Thoracic aorta (tissue), 2 donors: ENCODE measurements around the gene RARG. TPM values are rescaled to one million over a fixed set of nuclear protein-coding genes. Genes with fewer than 3 reads are reported as not detected.
A peak's percentile ranks its signal among the peaks of the same experiment; 100 is the strongest.

Experiments
- ATAC-seq: fragments of 150-250 bp; one replicate; pipeline ENCODE4 v1.8.0; 2017; ENCODE audit warnings: low read depth; ENCODE audit not compliant: insufficient number of reproducible peaks, low FRiP score
- DNase-seq: peaks from one replicate; pipeline ENCODE4 v3.0.0-alpha.2; 2020; ENCODE audit warnings: low spot score
- H3K27ac ChIP-seq, 2 donors: fragments of 200-600 bp; sonication (generic); 1 replicate in 1 of 2; 2 replicates in 1 of 2; pipeline ENCODE4 v1.5.1; 2016; ENCODE audit warnings: mild to moderate bottlenecking in 2 of 2, moderate library complexity in 2 of 2
- H3K27me3 ChIP-seq: fragments of 200-600 bp; sonication (generic); replicated peaks from 2 replicates; pipeline ENCODE4 v1.6.0; 2016; ENCODE audit warnings: mild to moderate bottlenecking; ENCODE audit not compliant: insufficient read depth
- H3K36me3 ChIP-seq: fragments of 200-600 bp; sonication (generic); one replicate; pipeline ENCODE4 v1.5.1; 2016
- H3K4me1 ChIP-seq, 2 donors: fragments of 200-600 bp; sonication (generic); 1 replicate in 1 of 2; 2 replicates in 1 of 2; pipeline versions ENCODE4 v1.5.1 to v1.6.0; 2016; ENCODE audit warnings: low read depth in 2 of 2, mild to moderate bottlenecking in 1 of 2; ENCODE audit not compliant: control insufficient read depth in 1 of 2
- H3K4me3 ChIP-seq: fragments of 200-600 bp; sonication (generic); 2 replicates; pipeline ENCODE4 v1.5.1; 2016; ENCODE audit warnings: mild to moderate bottlenecking
- H3K9me3 ChIP-seq: fragments of 200-600 bp; sonication (generic); 2 replicates; pipeline ENCODE4 v1.5.1; 2016
- CTCF ChIP-seq: fragments of 200-600 bp; sonication (generic); IDR thresholded peaks from one replicate; pipeline ENCODE4 v1.5.1; 2019; ENCODE audit warnings: antibody characterized with exemption
- total RNA-seq, 2 donors: library from RNA; depleted of rRNA; stranded (reverse); fragments of >200 nt; gene quantifications; one replicate each; pipeline versions ENCODE4 v1.1.0 to v1.2.3, GENCODE V29; 2016

RARG gene
- total RNA-seq, 2 donors from 2014 or later: 25.7 to 37.5 TPM

- Histone ChIP-seq H3K4me1 (peaks cover 32 to 64% of the 10 kb centered on the region in 2 donors), H3K27ac (peak overlapping the region; percentile 97 to 99), H3K4me3 (no peak overlapping the region), H3K9me3 (no peaks in the 10 kb centered on the region), H3K36me3 (peaks cover 3% of the 10 kb centered on the region), H3K27me3 (no peaks in the 10 kb centered on the region)
- DNase-seq (no peak), ATAC-seq (no peak)
- TF ChIP-seq CTCF: no peak
These were observed 6.9 kb downstream of the RARG start for GRCh38 chr12:53224897-53225634.

DNA sequence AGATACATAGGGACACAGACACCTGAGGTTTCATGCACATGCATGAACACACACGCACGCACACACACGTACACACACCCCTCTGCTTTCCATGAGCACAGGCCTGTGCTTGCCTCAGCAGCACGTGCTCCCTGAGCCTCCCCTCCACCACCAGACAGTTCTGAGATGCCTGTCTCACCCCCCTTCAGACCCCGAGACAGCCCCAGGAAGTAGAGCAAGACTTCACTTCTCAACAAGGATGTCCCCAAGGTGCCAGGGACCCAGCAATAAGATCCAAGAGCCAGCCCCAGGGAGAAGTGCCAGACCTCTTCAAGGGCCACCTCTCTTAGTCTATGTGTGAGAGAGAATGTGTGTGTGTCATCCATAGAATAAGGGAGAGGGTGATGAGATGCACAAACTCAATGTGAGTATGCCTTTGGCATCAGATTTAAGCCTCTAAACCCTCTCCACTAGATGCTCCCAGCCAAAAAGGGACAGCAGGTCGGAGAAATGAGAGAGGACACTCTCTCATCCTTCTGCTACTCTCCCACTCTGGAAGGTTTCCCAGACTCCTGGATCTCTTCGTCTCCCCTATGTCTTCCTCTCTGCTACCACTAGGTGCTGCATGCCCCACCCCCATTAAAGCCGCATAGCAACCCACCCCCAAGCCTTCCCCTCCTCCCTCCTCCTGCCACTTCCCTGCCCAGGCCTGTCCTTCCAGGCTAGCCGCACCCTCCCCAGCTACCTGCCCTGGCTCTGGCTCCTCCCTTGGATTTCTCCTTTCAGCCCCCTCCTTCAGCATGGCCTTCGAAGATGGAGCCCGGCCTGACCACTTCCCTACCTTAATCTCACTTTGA is 7.7 kb downstream of the RARG start:
- Histone ChIP-seq H3K9me3 (no peaks in the 10 kb centered on the region), H3K36me3 (peaks cover 3% of the 10 kb centered on the region), H3K27ac (peak overlapping the region; percentile 97 to 99), H3K27me3 (no peaks in the 10 kb centered on the region), H3K4me1 (peaks cover 27 to 57% of the 10 kb centered on the region in 2 donors), H3K4me3 (no peak overlapping the region)
- TF ChIP-seq CTCF: no peak
- ATAC-seq: no peak
- DNase-seq: no peak

GRCh38 chr12:53223389-53224060 is 8.5 kb downstream of the RARG start:
- no peaks in the 10 kb centered on the region for H3K27me3 ChIP-seq
- H3K36me3 ChIP-seq: peaks cover 3% of the 10 kb centered on the region
- ATAC-seq (no peak), DNase-seq (no peak)
- no peak for TF ChIP-seq CTCF
- no peaks in the 10 kb centered on the region for H3K9me3 ChIP-seq
- H3K27ac ChIP-seq: peak overlapping the region; percentile 97 to 99
- peak overlapping the region; percentile 4 for H3K4me3 ChIP-seq
- peaks cover 26 to 49% of the 10 kb centered on the region in 2 donors for H3K4me1 ChIP-seq

DNA sequence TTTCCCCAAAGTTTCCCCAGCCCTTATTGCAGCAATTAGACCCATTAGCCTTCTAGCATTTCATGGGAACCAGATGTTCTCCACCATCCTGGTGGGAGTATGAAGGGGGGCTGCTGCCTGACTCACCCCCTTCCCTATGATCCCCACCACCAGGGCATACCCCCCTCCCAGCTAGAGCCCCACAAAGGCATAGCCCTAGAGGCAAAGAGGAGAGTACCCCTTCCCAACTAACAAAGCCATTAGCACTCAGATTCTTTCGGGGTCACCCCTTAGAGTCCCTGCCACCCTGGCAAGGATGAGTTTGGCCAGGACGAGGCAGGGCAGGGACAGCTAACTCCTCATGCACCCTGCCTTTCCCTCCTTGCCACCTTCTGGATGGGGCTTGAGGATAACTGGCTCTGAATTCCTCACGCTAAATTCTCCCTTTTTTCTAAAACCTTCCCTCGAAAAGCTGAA is 9.2 kb downstream of the RARG start:
- H3K9me3 ChIP-seq: no peaks in the 10 kb centered on the region
- TF ChIP-seq CTCF: no peak
- peak overlapping the region; percentile 4 for H3K4me3 ChIP-seq
- peaks cover 32 to 53% of the 10 kb centered on the region in 2 donors for H3K4me1 ChIP-seq
- no peaks in the 10 kb centered on the region for H3K27me3 ChIP-seq
- peaks cover 3% of the 10 kb centered on the region for H3K36me3 ChIP-seq
- no peak for DNase-seq
- no peak for ATAC-seq
- peak overlapping the region; percentile 97 to 99 for H3K27ac ChIP-seq
